Tibial nerve (tissue), 3 donors: ENCODE results near the gene PHF12.

ENCODE experiments used
- POLR2A ChIP-seq, 2 donors: fragments of 450-650 bp; IDR thresholded peaks; one replicate each; pipeline ENCODE4 v1.6.1; 2017; ENCODE audit warnings: antibody characterized with exemption in 2 of 2, mild to moderate bottlenecking in 2 of 2, moderate library complexity in 2 of 2
- TF ChIP-seq, protein P1 (sequence below), 5 experiments: fragments of 200-600 bp in 3 of 5; fragments of 450-650 bp in 2 of 5; sonication (generic) in 3 of 5; IDR thresholded peaks; one replicate each; pipeline ENCODE4 v1.5.1; 2016 to 2019; ENCODE audit warnings: antibody characterized with exemption in 5 of 5, mild to moderate bottlenecking in 3 of 5, moderate library complexity in 2 of 5

DNA sequence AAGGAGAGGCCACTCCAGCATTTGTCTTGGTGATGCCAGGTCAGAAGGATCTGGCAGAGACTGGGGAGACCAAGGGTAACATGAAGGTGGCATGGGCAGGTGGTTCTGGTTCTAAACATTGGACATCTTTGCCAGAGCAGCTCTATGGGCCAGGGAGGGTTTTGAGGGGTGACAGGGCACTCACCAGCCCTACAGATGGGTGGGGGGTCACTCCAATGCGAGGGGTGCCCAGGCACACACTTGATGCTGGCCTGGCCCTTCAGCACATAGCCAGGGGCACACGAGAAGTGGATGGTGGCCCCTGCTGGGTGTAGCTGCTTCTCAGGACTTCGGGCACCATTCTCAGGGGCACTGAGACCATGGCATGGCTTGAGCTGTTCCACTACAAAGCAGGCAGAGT lies 5.5 kb upstream of the PHF12 start:
- TF ChIP-seq, protein P1, sequence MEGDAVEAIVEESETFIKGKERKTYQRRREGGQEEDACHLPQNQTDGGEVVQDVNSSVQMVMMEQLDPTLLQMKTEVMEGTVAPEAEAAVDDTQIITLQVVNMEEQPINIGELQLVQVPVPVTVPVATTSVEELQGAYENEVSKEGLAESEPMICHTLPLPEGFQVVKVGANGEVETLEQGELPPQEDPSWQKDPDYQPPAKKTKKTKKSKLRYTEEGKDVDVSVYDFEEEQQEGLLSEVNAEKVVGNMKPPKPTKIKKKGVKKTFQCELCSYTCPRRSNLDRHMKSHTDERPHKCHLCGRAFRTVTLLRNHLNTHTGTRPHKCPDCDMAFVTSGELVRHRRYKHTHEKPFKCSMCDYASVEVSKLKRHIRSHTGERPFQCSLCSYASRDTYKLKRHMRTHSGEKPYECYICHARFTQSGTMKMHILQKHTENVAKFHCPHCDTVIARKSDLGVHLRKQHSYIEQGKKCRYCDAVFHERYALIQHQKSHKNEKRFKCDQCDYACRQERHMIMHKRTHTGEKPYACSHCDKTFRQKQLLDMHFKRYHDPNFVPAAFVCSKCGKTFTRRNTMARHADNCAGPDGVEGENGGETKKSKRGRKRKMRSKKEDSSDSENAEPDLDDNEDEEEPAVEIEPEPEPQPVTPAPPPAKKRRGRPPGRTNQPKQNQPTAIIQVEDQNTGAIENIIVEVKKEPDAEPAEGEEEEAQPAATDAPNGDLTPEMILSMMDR (IDR thresholded peaks at IDR 0.05), result no peak
- no peak for TF ChIP-seq POLR2A (IDR thresholded peaks at IDR 0.05)
